Measurements from ENCODE around the gene BRPF3. TPM values are rescaled to one million over a fixed set of nuclear protein-coding genes. Genes with fewer than 3 reads are reported as not detected.

The BRPF3 gene
- total and polyA plus RNA-seq, 2 of the 13 experiments (the other 11 are each of a cell fraction or from before 2014, with no cell fraction given): 12.3 to 22.9 TPM

DNA sequence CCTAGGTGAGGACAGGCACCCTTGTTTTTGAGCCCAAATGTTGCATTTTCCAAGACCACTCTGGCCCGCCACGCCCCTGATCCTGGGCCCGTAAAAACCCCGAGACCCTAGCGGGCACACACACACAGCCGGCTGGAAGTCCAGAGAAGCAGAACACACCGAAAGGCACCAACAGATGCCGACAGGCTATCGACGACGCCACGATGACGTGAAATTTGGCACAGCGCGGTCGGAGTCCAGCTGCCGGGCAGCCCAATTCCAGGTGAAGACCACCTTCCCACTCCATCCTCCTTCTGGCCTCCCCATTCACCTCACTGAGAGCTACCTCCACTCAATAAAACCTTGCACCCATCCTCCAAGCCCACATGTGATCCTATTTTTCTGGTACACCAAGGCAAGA lies 39.3 kb downstream of the BRPF3 start (continued):
- no peak for TF ChIP-seq GLI4 (CRISPR knock-in tag; IDR thresholded peaks at IDR 0.05; ENCODE audit: borderline replicate concordance)
- no peak for TF ChIP-seq SNRNP70 (IDR thresholded peaks at IDR 0.05; ENCODE audit: low read depth, low read length)
- no peak for TF ChIP-seq ZNF484 (CRISPR knock-in tag; IDR thresholded peaks at IDR 0.05; ENCODE audit: borderline replicate concordance, low read depth)
- TF ChIP-seq ISL2 (CRISPR knock-in tag; IDR thresholded peaks at IDR 0.05): no peak
- TF ChIP-seq ZIK1 (CRISPR knock-in tag; IDR thresholded peaks at IDR 0.05; ENCODE audit: borderline replicate concordance, low read depth): no peak
- TF ChIP-seq MXI1 (IDR thresholded peaks at IDR 0.05; ENCODE audit: borderline replicate concordance, low read depth, low read length): no peak

DNA sequence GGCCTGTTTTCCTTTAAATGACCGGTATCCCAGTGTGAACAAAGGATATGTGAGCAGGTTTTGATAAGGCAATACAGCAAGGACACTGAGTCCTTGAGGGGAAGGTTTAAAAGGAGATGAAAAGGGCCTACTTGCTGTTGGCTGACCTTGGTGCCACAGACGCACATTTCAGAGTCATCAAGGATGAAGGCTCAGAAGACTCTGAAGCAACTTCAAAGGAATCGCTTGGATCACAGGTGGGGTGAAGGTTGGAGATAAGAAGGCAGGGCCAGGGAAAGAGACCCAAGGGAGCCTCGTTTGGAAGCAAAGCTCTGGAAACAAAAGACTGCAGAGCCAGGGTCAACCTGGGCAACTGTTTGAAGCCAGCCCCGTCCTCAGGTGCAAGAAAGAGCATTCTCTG lies 43.2 kb downstream of the BRPF3 start:
- H3K79me2 ChIP-seq (ENCODE audit: insufficient read depth, low read length): no peaks in the 10 kb centered on the region
- WGBS (ENCODE audit: low lambda C conversion rate): 2% methylated on average over 5 of the region's 5 CpGs
- DNase-seq (ENCODE audit: low spot score) (peak; percentile 34), FAIRE-seq (peak; percentile 32), ATAC-seq (no peak)
- ChIA-PET CTCF (ENCODE audit: low intra/inter-chr PET ratio, low total read pairs) (no interaction called here), POLR2A (no interaction called here)
- no TSS peak for BruUV-seq (replicated peaks)
- 0 out of 2 replicates have a peak overlapping the region, but pooled peaks have one; percentile 4 for H3K4me2 ChIP-seq (ENCODE audit: low read depth, low read length)
- no peak overlapping the region for H3K27ac ChIP-seq (ENCODE audit: extremely low read length, insufficient read depth, low read length)
- no peak overlapping the region for H3K4me3 ChIP-seq (replicated peaks in 1 of 3; ENCODE audit: insufficient read depth in 1 of 3, low read depth in 2 of 3, low read length in 3 of 3)
- intact Hi-C loops (cut with micrococcal nuclease; ENCODE audit: unreplicated experiment): no loop called here
- H3K27me3 ChIP-seq (ENCODE audit: control insufficient read depth in 1 of 2, insufficient read depth in 2 of 2, low read length in 2 of 2): no peaks in the 10 kb centered on the region
- no peaks in the 10 kb centered on the region for H3K9me3 ChIP-seq (ENCODE audit: low read length)
- no peak overlapping the region for H2AFZ ChIP-seq (ENCODE audit: low read length)
- H3K4me1 ChIP-seq (ENCODE audit: insufficient read depth, low read length): peaks cover 42% of the 10 kb centered on the region
- H4K20me1 ChIP-seq (ENCODE audit: insufficient read depth, low read length): no peaks in the 10 kb centered on the region
- H3K9ac ChIP-seq (ENCODE audit: insufficient read depth, low read depth, low read length): no peak overlapping the region
- no peaks in the 10 kb centered on the region for H3K36me3 ChIP-seq (replicated peaks in 1 of 2; ENCODE audit: control insufficient read depth in 1 of 2, insufficient read depth in 2 of 2, low read length in 2 of 2)
- in situ Hi-C loops (cut with HindIII; ENCODE audit: extremely low pct_ligation_motif_present, low pct_unique_long_range_greater_than_20kb): no loop called here
- TF ChIP-seq RXRA (CRISPR knock-in tag; IDR thresholded peaks at IDR 0.05) (peak; percentile 27; the same call in 1 of the 2 replicates), NCOA2 (CRISPR knock-in tag; IDR thresholded peaks at IDR 0.05) (peak; percentile 67; the same call in 1 of the 2 replicates), ZNF234 (CRISPR knock-in tag; conservative IDR thresholded peaks at IDR 0.05) (no peak), CENPX (CRISPR knock-in tag; IDR thresholded peaks at IDR 0.05) (no peak), ZNF292 (CRISPR knock-in tag; IDR thresholded peaks at IDR 0.05; ENCODE audit: borderline replicate concordance, low read depth) (no peak), HHEX (CRISPR knock-in tag; IDR thresholded peaks at IDR 0.05) (no peak), POLR2G (IDR thresholded peaks at IDR 0.05; ENCODE audit: low read depth, low read length) (no peak), ZNF589 (CRISPR knock-in tag; conservative IDR thresholded peaks at IDR 0.05) (no peak), KLF6 (CRISPR knock-in tag; IDR thresholded peaks at IDR 0.05) (no peak)
- TF ChIP-seq, protein P1, sequence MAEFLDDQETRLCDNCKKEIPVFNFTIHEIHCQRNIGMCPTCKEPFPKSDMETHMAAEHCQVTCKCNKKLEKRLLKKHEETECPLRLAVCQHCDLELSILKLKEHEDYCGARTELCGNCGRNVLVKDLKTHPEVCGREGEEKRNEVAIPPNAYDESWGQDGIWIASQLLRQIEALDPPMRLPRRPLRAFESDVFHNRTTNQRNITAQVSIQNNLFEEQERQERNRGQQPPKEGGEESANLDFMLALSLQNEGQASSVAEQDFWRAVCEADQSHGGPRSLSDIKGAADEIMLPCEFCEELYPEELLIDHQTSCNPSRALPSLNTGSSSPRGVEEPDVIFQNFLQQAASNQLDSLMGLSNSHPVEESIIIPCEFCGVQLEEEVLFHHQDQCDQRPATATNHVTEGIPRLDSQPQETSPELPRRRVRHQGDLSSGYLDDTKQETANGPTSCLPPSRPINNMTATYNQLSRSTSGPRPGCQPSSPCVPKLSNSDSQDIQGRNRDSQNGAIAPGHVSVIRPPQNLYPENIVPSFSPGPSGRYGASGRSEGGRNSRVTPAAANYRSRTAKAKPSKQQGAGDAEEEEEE (CRISPR knock-in tag; IDR thresholded peaks at IDR 0.05; ENCODE audit: borderline replicate concordance): no peak
- TF ChIP-seq, protein P2, sequence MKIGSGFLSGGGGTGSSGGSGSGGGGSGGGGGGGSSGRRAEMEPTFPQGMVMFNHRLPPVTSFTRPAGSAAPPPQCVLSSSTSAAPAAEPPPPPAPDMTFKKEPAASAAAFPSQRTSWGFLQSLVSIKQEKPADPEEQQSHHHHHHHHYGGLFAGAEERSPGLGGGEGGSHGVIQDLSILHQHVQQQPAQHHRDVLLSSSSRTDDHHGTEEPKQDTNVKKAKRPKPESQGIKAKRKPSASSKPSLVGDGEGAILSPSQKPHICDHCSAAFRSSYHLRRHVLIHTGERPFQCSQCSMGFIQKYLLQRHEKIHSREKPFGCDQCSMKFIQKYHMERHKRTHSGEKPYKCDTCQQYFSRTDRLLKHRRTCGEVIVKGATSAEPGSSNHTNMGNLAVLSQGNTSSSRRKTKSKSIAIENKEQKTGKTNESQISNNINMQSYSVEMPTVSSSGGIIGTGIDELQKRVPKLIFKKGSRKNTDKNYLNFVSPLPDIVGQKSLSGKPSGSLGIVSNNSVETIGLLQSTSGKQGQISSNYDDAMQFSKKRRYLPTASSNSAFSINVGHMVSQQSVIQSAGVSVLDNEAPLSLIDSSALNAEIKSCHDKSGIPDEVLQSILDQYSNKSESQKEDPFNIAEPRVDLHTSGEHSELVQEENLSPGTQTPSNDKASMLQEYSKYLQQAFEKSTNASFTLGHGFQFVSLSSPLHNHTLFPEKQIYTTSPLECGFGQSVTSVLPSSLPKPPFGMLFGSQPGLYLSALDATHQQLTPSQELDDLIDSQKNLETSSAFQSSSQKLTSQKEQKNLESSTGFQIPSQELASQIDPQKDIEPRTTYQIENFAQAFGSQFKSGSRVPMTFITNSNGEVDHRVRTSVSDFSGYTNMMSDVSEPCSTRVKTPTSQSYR (CRISPR knock-in tag; IDR thresholded peaks at IDR 0.05; ENCODE audit: borderline replicate concordance): no peak
- TF ChIP-seq, protein P3, sequence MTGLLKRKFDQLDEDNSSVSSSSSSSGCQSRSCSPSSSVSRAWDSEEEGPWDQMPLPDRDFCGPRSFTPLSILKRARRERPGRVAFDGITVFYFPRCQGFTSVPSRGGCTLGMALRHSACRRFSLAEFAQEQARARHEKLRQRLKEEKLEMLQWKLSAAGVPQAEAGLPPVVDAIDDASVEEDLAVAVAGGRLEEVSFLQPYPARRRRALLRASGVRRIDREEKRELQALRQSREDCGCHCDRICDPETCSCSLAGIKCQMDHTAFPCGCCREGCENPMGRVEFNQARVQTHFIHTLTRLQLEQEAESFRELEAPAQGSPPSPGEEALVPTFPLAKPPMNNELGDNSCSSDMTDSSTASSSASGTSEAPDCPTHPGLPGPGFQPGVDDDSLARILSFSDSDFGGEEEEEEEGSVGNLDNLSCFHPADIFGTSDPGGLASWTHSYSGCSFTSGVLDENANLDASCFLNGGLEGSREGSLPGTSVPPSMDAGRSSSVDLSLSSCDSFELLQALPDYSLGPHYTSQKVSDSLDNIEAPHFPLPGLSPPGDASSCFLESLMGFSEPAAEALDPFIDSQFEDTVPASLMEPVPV (CRISPR knock-in tag; IDR thresholded peaks at IDR 0.05): no peak

Measured in HepG2 (cell line).